Measurements from ENCODE around the gene ADAMTS2.

ADAMTS2 gene

DNA sequence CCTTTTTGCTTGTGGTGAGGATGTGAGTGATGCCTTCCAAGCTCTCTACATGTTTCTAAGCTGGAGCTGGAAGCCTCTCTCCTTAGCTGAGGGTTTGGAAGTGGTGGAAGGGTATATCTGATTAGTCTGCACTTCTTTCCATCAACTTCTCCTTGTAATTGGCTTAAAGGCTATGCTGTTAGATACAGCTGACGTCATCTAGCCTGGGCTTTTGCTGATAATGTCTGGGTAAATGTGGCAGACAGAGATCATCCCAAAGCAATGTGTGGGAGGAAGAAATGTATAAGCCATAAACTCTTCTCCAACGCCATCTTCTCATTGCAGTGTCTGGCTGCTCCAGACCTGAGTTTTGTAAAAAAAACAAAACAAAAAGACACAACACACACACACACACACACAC lies 255.8 kb downstream of the ADAMTS2 start:
- no peak for ATAC-seq
- no peak for DNase-seq

DNA sequence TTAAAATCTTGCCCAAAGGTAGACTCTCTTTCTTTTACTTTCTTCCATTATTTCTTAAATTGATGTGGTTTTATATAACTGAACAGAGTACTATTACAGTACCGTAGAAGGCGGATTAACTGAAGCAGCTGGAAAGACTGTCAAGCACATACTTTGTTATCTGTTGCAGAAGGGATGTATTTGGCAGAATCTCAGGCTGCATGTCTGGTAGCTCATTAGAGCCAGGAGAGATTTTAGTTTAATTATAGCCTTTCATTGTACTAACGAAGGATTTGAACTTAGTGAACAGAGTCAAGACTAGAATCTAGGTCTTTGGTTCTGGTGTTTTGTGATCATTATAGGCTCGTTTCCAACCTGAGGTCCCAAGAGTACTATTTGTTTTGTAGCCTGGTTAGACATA lies 264.5 kb downstream of the ADAMTS2 start:
- DNase-seq (no peak), ATAC-seq (no peak)

DNA sequence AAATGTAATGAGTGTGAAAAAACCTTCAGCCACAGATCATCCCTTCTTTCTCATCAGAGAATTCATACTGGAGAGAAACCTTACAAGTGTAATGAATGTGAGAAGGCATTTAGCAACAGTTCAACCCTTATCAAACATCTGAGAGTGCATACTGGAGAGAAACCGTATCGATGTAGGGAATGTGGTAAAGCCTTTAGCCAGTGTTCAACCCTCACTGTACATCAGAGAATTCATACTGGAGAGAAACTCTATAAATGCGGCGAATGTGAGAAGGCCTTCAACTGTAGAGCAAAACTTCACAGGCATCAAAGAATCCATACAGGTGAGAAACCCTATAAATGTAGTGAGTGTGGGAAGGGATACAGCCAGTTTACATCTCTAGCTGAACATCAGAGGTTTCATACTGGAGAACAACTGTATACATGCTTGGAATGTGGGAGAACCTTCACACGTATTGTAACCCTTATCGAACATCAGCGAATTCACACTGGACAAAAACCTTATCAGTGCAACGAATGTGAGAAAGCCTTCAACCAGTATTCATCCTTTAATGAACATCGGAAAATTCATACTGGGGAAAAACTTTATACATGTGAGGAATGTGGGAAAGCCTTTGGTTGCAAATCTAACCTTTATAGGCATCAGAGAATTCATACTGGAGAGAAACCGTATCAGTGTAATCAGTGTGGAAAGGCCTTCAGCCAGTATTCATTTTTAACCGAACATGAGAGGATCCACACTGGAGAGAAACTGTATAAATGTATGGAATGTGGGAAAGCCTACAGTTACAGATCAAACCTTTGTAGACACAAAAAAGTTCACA lies 265.9 kb downstream of the ADAMTS2 start:
- ATAC-seq (no peak), DNase-seq (no peak)

DNA sequence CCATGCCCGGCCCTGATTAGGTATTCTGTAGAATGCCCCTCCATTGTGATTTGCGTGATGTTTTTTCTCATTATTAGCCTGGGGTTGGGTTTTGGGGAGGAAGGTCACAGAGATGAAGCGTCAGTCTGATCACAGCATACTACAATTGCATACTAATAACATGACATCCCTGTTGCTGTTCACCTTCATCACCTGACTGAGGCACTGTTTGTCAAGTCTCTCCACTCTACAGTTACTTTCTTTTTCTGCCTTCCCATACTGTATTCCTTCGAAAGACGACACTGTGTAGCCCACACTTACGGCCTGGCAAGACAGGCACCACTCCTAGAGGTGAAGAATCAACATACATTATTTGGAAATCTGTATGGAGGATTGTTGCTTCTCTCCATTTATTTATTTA lies 279.6 kb downstream of the ADAMTS2 start:
- no peak for DNase-seq
- no peak for ATAC-seq

DNA sequence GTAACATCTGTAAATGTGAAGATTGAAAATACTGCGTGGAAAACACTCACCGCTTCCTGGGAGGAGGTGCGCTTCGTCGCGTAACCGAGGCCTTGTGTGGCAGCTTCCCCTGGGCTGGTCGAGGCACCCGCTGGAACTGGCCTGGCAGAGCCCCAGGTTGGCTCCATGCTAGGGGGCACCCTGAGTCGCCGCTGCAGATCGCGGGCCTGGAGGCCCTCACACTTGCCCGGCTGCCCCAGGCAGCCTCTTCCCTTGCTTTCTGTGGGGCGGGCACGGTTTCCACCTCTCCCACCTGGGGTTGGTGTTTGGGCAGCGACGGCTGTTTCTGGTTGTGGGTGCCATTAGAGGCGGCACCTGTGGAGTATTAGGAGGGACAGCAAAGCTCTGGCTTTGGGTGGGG lies 284.2 kb downstream of the ADAMTS2 start:
- ATAC-seq, result no peak
- peak; percentile 7 for DNase-seq

Measured in stimulated activated naive CD8-positive, alpha-beta T cell treated with anti-CD3 and anti-CD28 coated beads, Interleukin-15, Interleukin-2, amounts not matched to agents 100 U/mL and 50 U/mL, for 24 hours (primary cell).